Endothelial cell of umbilical vein (primary cell): ENCODE results near the gene CAPRIN2. TPM values are rescaled to one million over a fixed set of nuclear protein-coding genes. Genes with fewer than 3 reads are reported as not detected.

Experiments used
- BruUV-seq: library from RNA; stranded (reverse); fragments of 400-500 nt; replicated peaks from 2 replicates; lab custom pipeline; 2021; lab: Mats Ljungman, UMichigan
- CTCF ChIA-PET: fragments of 300-600, 350-600 bp; sonication (Branson Sonifier 250); formaldehyde crosslinking; loops from one replicate; lab custom pipeline; 2021; ENCODE audit warnings: antibody characterized with exemption, inconsistent platforms; lab: Charles Lee
- POLR2A ChIA-PET: fragments of 300-600, 350-600 bp; sonication (Branson Sonifier 250); formaldehyde crosslinking; loops from one replicate; lab custom pipeline; 2021; ENCODE audit warnings: antibody characterized with exemption, inconsistent platforms; lab: Charles Lee
- DNase-seq: peaks from one replicate; pipeline ENCODE4 v3.0.0-alpha.2; 2011; ENCODE audit warnings: low read depth, low spot score
- FAIRE-seq: peaks from 2 replicates; lab custom pipeline; 2011; peaks lifted over from hg19 to GRCh38; lab: Jason Lieb, UNC
- H2AFZ ChIP-seq: 2 replicates; pipeline ENCODE4 v1.6.0; 2012; ENCODE audit warnings: low read depth, low read length, control low read depth, inconsistent platforms
- H3K27ac ChIP-seq: 2 replicates; pipeline ENCODE4 v1.5.1; 2011; ENCODE audit warnings: low read depth, mild to moderate bottlenecking, control low read depth, low read length, moderate library complexity; ENCODE audit not compliant: insufficient read depth
- H3K27me3 ChIP-seq, 2 experiments: 2 replicates each; pipeline versions ENCODE4 v1.6.0 to v1.6.1; 2011; ENCODE audit warnings: low read length in 2 of 2, mixed read lengths in 1 of 2; ENCODE audit not compliant: control insufficient read depth in 2 of 2, insufficient read depth in 2 of 2
- H3K36me3 ChIP-seq, 2 experiments: 2 replicates in 1 of 2; 3 replicates in 1 of 2; pipeline ENCODE4 v1.5.1; 2011; ENCODE audit warnings: low read length in 2 of 2, mild to moderate bottlenecking in 1 of 2, moderate library complexity in 1 of 2; ENCODE audit not compliant: control insufficient read depth in 2 of 2, insufficient read depth in 2 of 2; ENCODE audit errors: extremely low read depth in 1 of 2
- H3K4me1 ChIP-seq: 3 replicates; pipeline ENCODE4 v1.5.1; 2011; ENCODE audit warnings: mild to moderate bottlenecking, low read length; ENCODE audit not compliant: control insufficient read depth, insufficient read depth; ENCODE audit errors: extremely low read depth
- H3K4me2 ChIP-seq: 2 replicates; pipeline ENCODE4 v1.6.1; 2011; ENCODE audit warnings: low read length, control low read depth, mixed read lengths; ENCODE audit not compliant: insufficient read depth
- H3K4me3 ChIP-seq, 3 experiments: fragments of 200-600 bp in 1 of 3; sonication (generic), shearing (Covaris generic) in 1 of 3; replicated peaks in 1 of 3; 2 replicates each; pipeline ENCODE4 v1.5.1; 2011 to 2016; ENCODE audit warnings: control low read depth in 3 of 3, low read length in 3 of 3, mild to moderate bottlenecking in 2 of 3, inconsistent platforms in 1 of 3, low read depth in 1 of 3, moderate library complexity in 1 of 3; ENCODE audit not compliant: insufficient read depth in 1 of 3
- H3K79me2 ChIP-seq: 2 replicates; pipeline ENCODE4 v1.6.0; 2012; ENCODE audit warnings: low read length, inconsistent platforms; ENCODE audit not compliant: control insufficient read depth, insufficient read depth
- H3K9ac ChIP-seq: replicated peaks from 2 replicates; pipeline ENCODE3; 2011; ENCODE audit warnings: low read length, control low read depth; ENCODE audit not compliant: insufficient read depth; ENCODE audit errors: extremely low read depth
- H3K9me1 ChIP-seq: replicated peaks from 3 replicates; pipeline ENCODE4 v1.6.0; 2011; ENCODE audit warnings: mild to moderate bottlenecking, low read length; ENCODE audit not compliant: control insufficient read depth, insufficient read depth; ENCODE audit errors: extremely low read depth
- H3K9me3 ChIP-seq: replicated peaks from 2 replicates; pipeline ENCODE4 v1.5.1; 2012; ENCODE audit warnings: low read length, inconsistent platforms; ENCODE audit not compliant: control insufficient read depth, insufficient read depth
- H4K20me1 ChIP-seq: replicated peaks from 2 replicates; pipeline ENCODE3; 2011; ENCODE audit warnings: mild to moderate bottlenecking, low read length; ENCODE audit not compliant: control insufficient read depth, insufficient read depth; ENCODE audit errors: extremely low read depth
- EZH2 ChIP-seq: IDR thresholded peaks from 2 replicates; pipeline ENCODE4 v1.6.1; 2012; ENCODE audit warnings: borderline replicate concordance, low read depth, mild to moderate bottlenecking, moderate library complexity, low read length, inconsistent platforms; ENCODE audit not compliant: severe bottlenecking
- FOS ChIP-seq: IDR thresholded peaks from 2 replicates; pipeline ENCODE4 v1.6.1; 2011; ENCODE audit warnings: mild to moderate bottlenecking, low read length, moderate library complexity, borderline replicate concordance; ENCODE audit not compliant: insufficient read depth
- GATA2 ChIP-seq: IDR thresholded peaks from 2 replicates; pipeline ENCODE4 v1.7.0; 2011; ENCODE audit warnings: low read depth, mild to moderate bottlenecking, moderate library complexity, mixed read lengths, low read length; ENCODE audit not compliant: insufficient read length, insufficient read depth
- JUN ChIP-seq: IDR thresholded peaks from 2 replicates; pipeline ENCODE4 v1.6.1; 2011; ENCODE audit warnings: borderline replicate concordance, low read depth; ENCODE audit not compliant: insufficient read length, insufficient read depth
- MYC ChIP-seq: IDR thresholded peaks from one replicate; pipeline ENCODE4 v1.6.1; 2011; ENCODE audit warnings: mild to moderate bottlenecking, low read depth, low read length
- POLR2A ChIP-seq: IDR thresholded peaks from 2 replicates; pipeline ENCODE4 v1.6.1; 2012; ENCODE audit warnings: low read depth, mild to moderate bottlenecking, control low read depth, low read length
- POLR2AphosphoS5 ChIP-seq: IDR thresholded peaks from 2 replicates; pipeline ENCODE4 v1.6.1; 2012; ENCODE audit warnings: low read depth, mild to moderate bottlenecking, control low read depth, low read length, moderate library complexity; ENCODE audit not compliant: insufficient read depth
- dilution Hi-C: fragments of 300-500 bp; cut with MboI; formaldehyde crosslinking; loops from one replicate; pipeline ENCODE4 v1.15.0; 2019; ENCODE audit warnings: low sequenced_read_pairs; ENCODE audit not compliant: extremely low pct_ligation_motif_present
- intact Hi-C: fragments of 100-400 bp; cut with micrococcal nuclease; formaldehyde crosslinking; loops from one replicate; pipeline ENCODE4 v1.10.0; 2022
- polyA plus RNA-seq, 4 experiments: library from polyadenylated mRNA; depleted of rRNA in 3 of 4; stranded (reverse) in 3 of 4; unstranded in 1 of 4; fragments of >200 nt; gene quantifications; 2 replicates each; pipeline versions ENCODE4 v1.2.1 to v1.2.3, GENCODE V29; 2011 to 2012; ENCODE audit warnings: missing spikeins in 1 of 4
- total RNA-seq: library from RNA; stranded (reverse); gene quantifications from 2 replicates; pipeline ENCODE4 v1.2.3, GENCODE V29; 2021
- TF ChIP-seq, protein P1 (sequence below): IDR thresholded peaks from 2 replicates; pipeline ENCODE4 v1.6.1; 2011; ENCODE audit not compliant: insufficient read depth, insufficient read length
- TF ChIP-seq, protein P2 (sequence below), 2 donors: IDR thresholded peaks; 1 replicate in 1 of 2; 2 replicates in 1 of 2; pipeline ENCODE4 v1.5.1; 2011; ENCODE audit warnings: low read length in 2 of 2, mild to moderate bottlenecking in 2 of 2, moderate library complexity in 2 of 2, control low read depth in 1 of 2, inconsistent platforms in 1 of 2, low read depth in 1 of 2; ENCODE audit not compliant: insufficient read depth in 1 of 2; ENCODE audit errors: extremely low read depth in 1 of 2

CAPRIN2 gene
- total and polyA plus RNA-seq, 2 donors (not counting 3 experiments of a cell fraction or from before 2014, with no cell fraction given): 13.5 to 25.0 TPM

DNA sequence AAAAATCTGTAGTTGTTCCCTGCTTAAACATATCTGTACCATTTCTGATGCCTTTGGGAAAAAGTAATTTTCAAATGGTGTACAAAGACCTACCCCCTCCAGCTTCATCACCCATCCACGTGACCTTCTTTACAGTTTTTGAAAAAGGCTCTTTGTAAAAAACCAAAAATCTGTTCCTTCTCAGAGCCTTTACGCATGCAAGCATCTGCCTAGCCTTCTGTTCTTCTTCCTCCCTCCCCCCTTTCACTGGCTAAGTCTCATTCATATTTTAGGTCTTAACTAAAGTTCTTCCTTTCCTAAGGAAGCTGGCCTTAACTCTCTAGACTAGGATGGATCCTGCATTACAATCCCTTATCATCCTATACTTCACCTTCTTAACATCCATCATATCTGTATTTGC, 10.4 kb downstream of the CAPRIN2 start:
- H3K4me3 ChIP-seq: no peak overlapping the region
- no peaks in the 10 kb centered on the region for H4K20me1 ChIP-seq
- H3K4me2 ChIP-seq: no peak overlapping the region
- intact Hi-C loops: no loop called here
- H3K36me3 ChIP-seq: peaks cover 2 to 4% of the 10 kb centered on the region in 2 experiments
- ChIA-PET CTCF (interaction anchor here (0.7 to 1.7 kb wide), 3 partner anchors 10 to 19 kb away, joined by 3 to 5 read pairs (median 5); no protein-coding TSS in a partner anchor), POLR2A (no interaction called here)
- H2AFZ ChIP-seq: no peak overlapping the region
- no peaks in the 10 kb centered on the region for H3K9me3 ChIP-seq
- TF ChIP-seq, protein P1, sequence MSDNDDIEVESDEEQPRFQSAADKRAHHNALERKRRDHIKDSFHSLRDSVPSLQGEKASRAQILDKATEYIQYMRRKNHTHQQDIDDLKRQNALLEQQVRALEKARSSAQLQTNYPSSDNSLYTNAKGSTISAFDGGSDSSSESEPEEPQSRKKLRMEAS: no peak
- TF ChIP-seq MYC (no peak), POLR2A (no peak), EZH2 (no peak), FOS (no peak), POLR2AphosphoS5 (no peak), GATA2 (no peak), JUN (no peak)
- TF ChIP-seq, protein P2, sequence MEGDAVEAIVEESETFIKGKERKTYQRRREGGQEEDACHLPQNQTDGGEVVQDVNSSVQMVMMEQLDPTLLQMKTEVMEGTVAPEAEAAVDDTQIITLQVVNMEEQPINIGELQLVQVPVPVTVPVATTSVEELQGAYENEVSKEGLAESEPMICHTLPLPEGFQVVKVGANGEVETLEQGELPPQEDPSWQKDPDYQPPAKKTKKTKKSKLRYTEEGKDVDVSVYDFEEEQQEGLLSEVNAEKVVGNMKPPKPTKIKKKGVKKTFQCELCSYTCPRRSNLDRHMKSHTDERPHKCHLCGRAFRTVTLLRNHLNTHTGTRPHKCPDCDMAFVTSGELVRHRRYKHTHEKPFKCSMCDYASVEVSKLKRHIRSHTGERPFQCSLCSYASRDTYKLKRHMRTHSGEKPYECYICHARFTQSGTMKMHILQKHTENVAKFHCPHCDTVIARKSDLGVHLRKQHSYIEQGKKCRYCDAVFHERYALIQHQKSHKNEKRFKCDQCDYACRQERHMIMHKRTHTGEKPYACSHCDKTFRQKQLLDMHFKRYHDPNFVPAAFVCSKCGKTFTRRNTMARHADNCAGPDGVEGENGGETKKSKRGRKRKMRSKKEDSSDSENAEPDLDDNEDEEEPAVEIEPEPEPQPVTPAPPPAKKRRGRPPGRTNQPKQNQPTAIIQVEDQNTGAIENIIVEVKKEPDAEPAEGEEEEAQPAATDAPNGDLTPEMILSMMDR (IDR thresholded peaks at IDR 0.05; ENCODE audit: extremely low read depth in 1 of 2, insufficient read depth in 1 of 2, low read depth in 1 of 2, low read length in 2 of 2): no peak
- H3K9me1 ChIP-seq: no peaks in the 10 kb centered on the region
- no TSS peak for BruUV-seq
- H3K27me3 ChIP-seq: no peaks in the 10 kb centered on the region
- DNase-seq: no peak
- dilution Hi-C loops: no loop called here
- no peak overlapping the region for H3K27ac ChIP-seq
- no peak for FAIRE-seq
- no peak overlapping the region for H3K9ac ChIP-seq
- H3K79me2 ChIP-seq: peaks cover 65% of the 10 kb centered on the region
- H3K4me1 ChIP-seq: no peaks in the 10 kb centered on the region
